DMS153 (cell line): ENCODE results near the gene S100A14.
A peak's percentile ranks its signal among the peaks of the same experiment; 100 is the strongest.

Experiments
- DNase-seq: peaks from one replicate; lab custom pipeline; 2025; lab: John Stamatoyannopoulos, UW

Gene S100A14

DNA sequence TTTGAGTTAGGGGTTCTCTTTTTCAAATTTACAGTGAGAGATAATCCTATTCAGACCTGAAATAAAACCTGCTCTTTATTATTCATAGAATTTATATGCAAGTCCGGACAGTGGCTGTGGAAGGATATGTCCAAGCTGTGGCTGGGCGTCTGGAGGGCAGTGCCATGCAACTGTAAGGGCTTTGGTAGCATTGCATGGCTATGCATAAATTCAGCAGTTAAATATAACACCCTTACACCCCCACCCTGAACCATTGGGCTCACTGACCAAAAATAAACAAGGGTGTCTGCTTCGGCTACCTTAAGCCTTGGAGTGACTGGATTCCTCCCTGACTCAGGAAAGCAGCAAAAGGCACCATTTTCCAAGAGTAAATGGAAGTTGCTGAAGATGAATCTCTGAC, 23.2 kb upstream of the S100A14 start:
- no peak for DNase-seq

DNA sequence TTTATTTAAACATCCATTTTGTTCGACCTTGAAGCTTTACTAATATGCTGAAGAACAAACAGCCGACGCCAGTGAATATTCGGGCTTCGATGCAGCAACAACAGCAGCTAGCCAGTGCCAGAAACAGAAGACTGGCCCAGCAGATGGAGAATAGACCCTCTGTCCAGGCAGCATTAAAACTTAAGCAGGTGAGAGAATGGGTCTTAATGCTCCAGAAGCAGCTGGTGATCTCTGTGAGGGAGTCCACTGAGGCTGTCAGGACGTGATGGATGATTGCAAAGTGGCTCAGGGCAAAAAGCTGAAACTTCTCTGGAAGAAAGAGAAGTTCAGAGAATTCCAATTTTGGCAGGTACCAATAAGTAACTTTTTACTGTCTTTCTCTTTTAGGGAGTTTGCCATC, 22.1 kb upstream of the S100A14 start:
- DNase-seq, result no peak

DNA sequence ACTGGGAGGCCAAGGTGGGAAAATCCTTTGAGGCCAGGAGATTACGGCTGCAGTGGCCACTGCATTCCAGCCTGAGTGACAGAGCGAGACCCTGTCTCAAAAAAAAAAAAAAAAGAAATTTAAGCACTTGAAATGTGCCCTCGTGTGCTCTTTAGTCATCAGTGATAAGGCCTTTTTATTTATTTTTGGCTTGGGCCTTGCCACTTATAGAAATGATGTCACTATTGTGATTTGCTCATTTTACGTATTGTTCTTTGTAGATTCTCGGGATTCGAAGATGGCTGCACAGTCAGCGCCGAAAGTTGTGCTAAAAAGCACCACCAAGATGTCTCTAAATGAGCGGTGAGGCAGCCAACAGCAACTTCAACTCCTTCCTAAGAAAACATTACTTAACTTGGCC, 20.2 kb upstream of the S100A14 start:
- no peak for DNase-seq

DNA sequence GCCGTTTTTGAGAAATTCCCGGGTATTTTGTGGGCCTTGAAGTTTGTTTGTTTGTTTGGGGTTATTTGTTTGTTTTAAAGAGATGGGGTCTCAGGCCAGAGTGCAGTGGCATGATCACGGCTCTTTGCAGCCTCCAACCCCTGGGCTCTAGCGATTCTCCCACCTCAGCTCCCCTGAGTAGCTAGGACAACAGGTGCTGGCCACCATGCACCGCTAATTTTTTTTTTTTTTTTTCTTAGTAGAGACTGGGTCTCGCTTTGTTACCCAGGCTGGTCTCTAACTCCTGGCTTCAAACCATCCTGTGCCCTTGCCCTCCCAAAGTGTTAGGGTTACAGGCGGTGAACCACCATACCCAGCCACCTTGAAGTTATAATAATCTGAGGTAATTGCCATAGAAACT, 19.7 kb upstream of the S100A14 start:
- no peak for DNase-seq

DNA sequence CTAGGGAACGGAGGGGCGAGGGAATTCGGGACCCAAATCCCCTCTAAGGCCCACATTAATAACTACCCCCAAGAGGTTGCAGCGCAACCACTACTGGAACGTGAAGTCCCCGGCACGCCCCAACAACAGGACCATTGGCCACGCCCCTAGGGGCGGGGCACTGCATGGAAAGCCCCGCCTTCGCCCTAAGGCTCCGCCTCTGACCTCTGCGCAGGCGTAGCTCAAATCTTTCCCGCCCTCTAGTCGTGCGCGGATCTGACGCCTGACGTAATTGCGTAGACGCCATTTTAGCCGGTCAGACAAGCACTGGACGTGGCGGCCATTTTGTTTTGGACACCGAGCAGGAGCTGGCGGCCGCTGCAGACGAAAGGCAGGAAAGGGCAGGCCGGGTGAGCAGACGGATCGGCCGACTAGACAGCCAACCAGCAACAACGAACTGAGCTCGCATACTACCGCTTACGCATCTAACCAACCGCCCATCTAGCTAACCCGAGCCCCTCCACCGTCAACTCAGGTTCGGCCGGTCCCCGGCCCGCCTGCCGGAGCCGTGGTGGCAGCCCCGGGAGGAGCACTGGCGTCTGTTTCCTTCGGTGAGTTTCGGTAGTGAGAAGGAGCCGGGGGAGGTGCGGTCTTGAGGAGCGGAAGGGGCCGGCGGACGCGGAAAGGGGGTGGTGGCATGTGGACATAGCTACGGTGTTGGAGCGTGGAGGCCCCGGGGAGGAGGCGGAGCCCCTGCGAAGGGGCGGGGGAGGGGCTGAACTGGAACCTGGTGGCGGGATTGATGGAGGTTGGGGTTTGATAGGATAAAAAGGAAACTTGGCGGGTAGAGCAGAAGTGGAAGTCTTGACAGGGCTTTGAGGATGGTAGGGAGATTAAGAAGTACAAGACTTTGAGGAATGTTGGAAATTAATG, 17.9 kb upstream of the S100A14 start, which contains the start of gene CHTOP:
Gene CHTOP, plus strand, starts transcription at position 313 of the 912 bp plus-strand sequence. CDS start 2,523 bp downstream, outside the sequence.
- DNase-seq, result peak; percentile 98

DNA sequence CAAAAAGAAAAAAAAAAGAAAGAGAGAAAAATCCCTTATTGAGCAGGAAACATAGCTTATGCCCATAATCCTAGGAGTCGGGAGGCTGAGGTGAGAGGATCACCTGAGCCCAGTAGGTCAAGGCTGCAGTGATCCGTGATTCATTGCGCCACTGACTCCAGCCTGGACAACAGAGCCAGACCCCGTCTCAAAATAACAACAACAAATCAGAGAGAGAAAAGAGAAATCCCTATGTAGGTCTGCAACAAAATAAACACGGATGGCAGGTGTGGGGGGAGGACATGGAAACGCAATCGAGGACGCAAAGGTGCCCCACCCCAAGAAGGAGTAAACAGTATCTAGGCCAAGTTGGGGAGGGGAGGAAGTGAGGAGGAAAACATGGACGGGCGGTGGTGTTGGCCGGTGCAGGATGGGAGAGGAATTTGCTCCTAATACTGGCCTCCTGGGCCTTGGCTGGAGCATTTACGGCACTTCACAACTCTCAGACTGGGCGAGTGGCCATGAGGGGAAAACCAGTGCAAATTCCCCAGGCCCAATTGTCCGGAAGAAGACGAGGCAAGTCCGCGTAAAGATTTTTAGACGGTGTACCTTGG, 17.1 kb upstream of the S100A14 start:
- peak; percentile 15 for DNase-seq

DNA sequence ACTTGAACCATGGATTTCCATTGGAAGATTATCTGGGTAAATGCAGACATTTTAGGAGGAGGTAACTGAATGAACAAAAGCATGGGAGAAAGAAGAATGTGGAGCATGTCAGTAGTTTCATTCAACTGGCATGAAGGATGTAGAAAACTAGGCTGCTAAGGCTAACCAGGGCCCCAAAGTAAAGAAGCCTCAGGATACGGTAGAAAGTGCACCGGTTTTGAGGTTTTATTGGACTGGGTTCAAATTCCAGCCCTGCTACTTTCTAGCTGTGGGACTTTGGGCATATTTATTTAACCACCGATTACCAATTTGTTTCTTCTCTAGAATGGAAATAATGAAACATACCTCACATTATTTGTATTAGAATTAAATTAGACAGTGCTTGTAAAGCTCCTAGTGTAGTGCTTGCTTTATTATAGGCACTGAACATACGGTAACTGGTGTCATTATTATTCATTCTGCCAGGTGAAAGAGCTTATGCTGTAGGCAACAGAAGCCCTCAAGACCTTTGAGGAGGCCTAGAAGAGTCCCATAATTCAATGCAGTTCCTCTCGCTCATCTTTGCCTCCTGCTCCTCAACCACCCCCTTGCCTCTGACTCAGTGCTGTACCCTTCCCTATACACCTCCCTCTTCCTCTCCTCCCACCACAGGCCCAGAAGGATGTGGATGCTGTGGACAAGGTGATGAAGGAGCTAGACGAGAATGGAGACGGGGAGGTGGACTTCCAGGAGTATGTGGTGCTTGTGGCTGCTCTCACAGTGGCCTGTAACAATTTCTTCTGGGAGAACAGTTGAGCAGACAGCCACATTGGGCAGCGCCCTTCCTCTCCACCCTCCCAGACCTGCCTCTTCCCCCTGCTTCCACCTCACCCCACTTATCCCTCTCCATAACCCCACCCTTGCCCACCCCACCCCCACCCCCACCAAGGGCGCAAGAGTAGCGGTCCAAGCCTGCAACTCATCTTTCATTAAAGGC, 15.2 kb upstream of the S100A14 start:
- DNase-seq, result no peak

DNA sequence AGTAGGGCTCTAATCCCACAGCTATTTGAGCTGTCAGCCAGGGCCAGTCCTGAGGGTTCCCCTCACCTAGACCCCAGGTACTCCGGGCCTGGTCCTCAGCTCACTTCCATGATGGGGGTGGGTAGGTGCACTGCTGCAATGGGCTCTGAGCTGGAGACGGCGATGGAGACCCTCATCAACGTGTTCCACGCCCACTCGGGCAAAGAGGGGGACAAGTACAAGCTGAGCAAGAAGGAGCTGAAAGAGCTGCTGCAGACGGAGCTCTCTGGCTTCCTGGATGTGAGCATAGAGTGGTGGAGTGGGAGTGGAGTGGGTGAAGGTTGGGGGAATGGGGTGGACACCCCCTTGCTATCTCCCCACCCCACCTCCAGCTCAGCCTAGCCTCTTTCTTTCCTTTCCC, 14.3 kb upstream of the S100A14 start:
- DNase-seq, result no peak

DNA sequence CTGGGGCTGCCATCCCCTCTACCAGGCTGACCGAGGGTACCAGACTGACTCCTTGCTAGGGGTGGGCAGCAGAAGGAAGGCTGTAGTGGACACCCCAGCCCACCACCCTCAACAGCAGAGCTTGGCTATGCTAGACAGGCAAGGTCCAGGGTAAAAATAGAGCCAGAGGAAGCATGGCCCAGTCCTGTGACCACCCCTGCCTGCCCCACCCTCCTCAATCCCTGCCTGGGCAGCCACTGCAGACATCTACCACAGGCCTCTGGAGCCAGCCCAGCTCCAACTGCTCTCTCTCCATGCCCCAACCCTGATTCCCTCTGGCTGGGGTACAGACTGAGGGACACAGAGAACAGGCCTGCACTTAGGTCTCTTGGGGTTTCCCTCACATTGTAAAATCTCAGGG, 13.8 kb upstream of the S100A14 start:
- DNase-seq, result no peak

DNA sequence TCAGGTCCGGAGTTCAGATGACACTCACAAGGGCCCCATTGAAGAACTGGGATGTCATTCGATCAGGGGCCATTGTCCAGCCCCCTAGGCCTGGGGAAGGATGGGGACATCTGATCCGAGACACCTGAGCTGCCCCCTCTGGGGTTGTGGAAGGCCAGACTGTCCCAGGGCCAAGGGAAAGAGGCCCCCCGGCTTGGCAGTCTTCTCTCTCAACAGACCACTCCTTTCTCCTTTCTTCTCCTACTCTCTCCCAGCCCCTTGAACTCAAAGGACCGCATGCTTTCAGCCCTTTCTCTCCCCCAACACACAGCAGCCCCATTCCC, 13.2 kb upstream of the S100A14 start:
- no peak for DNase-seq

DNA sequence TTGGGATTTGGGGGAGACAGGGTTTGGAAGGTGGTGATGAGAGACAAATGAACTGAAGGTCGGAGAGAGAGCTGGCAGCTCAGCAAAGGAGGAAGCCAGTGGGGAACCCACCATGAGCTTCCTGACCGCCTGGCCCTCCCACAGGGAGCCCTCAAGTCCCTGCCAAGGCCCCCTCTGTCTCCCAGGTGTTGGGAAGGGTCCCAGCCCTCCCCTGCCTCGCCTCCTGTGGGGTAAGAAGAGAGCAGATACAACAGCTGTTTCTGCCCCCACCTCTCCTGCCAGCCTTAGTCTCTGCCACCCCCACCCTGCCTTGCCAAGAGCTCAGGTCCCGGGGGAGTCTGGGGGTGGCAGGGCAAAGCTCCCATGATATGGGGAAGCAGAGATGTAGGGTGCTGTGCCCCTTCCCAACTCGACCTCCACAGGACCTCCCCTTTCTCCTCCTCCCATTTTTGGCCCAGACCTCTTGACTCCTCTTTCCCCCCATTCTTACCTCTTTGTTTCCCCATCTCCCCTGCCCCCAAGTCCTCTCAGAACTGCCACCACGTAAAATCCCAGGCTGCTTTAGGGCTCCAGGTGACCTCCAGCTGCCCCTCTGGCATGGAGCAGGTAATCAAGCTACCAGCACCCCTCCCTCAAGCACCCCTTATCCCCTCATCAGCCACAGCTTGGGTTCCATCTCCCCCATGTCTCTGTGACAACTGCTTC, 12.7 kb upstream of the S100A14 start:
- no peak for DNase-seq

DNA sequence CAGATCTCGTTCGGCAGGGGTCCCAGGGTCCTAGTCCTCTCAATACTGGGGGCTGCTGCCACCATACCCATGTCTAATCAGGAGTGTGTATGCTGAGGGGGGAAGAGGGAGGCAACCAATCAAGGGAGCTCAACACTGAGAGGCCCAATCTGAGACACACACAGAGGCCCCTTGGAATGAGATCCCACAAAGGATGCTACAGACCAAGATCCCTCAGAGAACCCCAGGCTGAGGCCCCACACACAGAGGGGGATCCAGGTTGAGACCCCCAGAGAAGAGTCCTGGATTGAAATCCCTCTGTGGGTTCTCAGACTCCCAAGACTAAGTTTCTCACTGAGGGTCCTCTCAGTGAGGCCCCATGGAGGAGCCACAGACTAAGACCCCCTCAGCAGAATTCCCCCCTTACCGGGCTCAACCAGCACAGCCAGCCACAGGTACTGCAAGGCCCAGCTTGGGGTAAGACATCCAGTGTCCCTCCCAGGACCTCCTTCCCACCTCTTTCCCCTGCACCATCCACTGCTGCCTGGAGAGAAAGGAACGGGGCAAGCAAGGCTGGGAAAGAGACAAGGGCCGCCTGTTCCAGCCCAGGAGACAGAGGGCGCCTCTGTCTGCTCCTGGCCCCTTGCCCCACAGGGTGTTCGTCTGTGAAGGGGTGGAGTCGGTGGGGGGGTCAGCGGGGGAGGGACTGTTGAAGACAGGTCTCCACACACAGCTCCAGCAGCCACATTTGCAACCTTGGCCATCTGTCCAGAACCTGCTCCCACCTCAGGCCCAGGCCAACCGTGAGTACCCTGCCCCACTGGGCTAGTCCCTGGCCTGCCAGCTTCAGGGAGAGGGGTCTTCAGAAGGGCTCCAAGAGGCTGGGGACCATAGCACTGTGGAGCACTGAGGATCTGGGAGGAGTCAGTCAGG, 11.8 kb upstream of the S100A14 start, which contains the start of gene S100A1:
Gene S100A1, plus strand, starts transcription at position 720 of the 912 bp plus-strand sequence. CDS start 2,088 bp downstream, outside the sequence.
- DNase-seq, result no peak

DNA sequence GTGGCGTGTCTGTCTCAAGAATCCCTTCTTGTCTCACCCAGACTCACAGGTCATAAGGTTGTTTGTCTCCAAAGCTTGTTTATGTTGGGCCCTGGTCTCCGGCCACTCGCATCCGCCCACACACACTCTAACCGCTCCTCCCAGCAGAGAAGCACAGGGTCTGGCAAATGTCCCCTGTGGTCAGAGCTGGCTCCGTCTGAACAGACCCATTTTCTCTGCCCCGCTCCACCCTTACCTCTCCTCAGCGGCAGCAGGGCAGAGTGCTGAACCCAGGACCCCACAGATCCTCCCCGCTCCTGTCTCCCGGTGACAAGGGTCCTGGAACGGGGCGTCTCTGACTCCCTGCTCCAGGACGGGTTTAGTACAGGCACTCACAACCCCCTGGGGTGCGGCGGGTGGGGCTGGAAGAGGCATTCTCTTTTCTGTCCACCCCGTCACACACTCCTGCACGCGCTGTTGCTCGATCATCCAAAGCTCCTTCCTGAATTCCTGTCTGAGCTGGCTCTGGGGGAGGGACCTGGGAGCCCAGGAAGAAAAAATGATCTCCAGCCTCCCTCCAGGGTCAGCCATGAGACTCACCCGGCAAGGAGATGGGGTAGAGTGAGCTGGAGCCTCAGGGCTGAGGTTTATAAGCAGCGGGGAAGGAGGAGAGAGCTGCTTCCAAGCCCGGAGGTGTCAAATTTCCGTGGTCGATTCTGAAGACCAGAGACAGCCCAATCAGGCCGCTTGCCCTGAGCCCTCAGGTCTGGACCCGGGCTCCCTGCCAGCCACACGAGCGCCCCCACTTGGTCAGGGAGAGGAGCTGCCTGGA, 11.0 kb upstream of the S100A14 start, which contains the start of gene S100A13:
Gene S100A13, minus strand, starts transcription at position 602 of the 811 bp plus-strand sequence. CDS start 1,033 bp downstream, outside the sequence.
- DNase-seq, result peak; percentile 87

DNA sequence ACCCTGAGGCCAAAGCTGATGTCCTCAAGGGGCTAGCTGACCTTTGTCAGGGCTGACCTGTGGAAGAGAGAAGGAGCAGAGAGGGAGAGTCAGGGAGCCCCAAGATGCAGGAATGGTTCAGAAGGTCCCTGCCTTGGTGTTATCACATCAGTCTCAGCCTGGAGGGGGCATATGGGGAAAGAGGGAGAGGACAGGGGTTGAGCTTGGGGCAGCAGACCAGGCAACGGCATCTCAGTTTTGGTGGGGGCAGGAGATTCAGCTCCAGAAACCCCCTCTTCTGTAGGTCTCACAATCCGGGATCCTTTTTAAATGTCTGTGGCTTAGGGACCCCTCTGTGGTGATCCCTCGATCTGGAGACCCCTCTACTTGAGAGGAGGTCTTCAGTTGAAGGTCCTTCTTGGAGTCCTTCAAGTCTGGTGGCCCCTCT, 10.4 kb upstream of the S100A14 start:
- DNase-seq, result no peak

DNA sequence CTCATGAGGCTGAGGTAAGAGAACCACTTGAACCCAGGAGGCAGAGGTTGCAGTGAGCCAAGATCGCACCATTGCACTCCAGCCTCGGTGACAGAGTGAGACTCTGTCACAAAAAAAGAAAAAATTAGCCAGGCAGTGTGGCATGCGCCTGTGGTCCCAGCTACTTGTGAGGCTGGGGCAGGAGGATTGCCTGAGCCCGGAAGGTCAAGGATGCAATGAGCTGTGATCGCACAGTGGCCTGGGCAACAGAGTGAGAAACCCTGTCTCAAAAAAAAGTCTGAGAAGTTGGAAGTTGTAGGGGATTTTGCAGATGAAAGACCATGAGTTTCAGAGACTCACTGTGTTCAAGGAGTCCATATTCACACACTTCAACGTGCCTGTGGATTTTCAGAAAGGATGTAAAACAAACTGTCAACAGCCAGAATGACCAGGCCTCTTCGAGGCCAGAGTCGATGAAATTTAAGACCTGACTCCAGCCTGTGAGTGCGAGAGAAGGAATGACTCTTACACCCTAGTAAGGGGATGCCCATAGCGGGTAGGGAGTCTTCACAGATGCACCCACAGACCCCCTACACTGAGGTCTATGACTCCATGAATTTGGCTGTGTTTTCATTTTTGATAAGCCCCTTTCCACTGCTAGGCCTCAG, 9.0 kb upstream of the S100A14 start:
- no peak for DNase-seq

DNA sequence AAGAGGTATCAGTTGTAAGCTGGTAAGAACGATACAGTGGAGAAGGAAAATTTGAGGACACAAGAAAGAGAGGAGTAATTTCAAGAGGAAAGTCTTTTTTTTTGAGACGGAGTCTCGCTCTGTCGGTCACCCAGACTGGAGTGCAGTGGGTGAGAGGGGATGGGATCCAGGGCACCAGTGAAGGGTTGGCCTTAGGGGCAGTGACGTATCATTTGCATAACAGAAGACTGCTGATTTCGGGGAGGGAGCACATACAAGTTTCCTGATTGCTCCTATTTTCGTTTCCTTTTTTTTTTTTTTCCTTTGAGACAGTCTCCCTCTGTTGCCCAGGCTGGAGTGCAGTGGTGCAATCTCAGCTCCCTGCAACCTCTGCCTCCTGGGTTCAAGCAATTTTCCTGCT, 7.0 kb upstream of the S100A14 start:
- DNase-seq, result no peak

DNA sequence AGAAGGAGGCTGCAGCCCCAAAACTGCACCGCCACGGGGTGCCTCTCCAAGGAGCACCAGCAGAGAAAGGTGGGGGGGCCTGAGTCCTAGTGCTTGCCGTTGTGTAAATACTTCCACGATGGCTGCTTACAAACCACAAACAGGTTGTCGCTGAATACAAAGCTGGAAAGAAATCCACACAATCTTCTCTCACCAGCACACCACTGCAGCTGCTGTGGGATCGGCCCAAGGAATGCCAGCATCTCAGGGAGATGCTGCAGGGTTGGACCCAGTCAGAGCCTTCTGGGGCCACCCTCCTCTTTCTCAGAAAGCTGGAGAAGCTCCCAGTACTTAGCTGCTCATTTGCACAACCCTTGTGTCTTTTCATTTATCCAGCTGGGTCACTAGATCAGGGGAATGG, 3.0 kb upstream of the S100A14 start:
- no peak for DNase-seq

DNA sequence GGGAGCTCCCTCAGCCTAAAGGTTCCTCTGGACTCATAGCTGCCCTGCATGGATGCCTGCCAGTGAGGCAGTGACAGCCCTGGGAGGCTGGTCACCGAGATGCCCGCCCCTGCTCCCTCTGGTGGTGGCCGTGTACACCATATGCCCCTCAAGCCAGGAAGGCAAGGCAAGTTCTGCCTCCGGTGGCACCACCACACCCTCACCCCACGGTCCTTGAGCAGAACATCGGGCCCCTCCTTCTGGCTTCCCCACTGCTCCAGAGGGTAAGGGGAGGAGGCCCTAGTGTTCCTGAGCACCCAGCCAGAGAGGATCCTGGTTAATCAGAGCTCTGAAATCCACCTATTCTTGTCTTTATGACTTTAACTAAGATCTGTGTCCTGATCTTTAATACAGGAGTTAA, 1.5 kb upstream of the S100A14 start:
- peak; percentile 54 for DNase-seq

DNA sequence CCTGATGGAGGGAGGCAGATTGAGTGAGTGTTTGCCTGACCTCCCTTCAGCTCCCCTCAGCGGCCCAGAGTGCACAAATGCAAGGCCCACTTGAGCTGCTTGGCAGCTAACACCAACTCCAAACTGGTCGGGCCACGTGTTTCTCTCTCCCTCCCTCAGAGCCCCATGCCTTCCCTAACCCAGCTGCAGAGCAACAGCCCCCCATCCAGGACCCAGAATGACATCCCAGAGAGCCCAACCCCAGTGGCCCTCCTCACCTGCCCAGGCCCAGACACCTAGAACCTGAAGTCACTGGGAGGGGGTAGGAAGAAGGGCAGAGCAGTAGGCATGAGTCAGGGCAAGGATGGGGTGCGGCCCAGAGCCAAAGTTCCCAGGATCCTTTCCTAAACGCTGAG, 789 bp upstream of the S100A14 start:
- no peak for DNase-seq
